ENCODE data around the gene HOXB8.

Gene HOXB8

GRCh38 chr17:48643697-48644012 is 28.6 kb upstream of the HOXB8 start:
- TF ChIP-seq CSRNP3 (CRISPR knock-in tag; IDR thresholded peaks at IDR 0.05) (no peak), ZNF565 (CRISPR knock-in tag; conservative IDR thresholded peaks at IDR 0.05; ENCODE audit: low read depth) (no peak), ZFP30 (CRISPR knock-in tag; IDR thresholded peaks at IDR 0.05) (no peak), TCF4 (CRISPR knock-in tag; IDR thresholded peaks at IDR 0.05; ENCODE audit: borderline replicate concordance) (no peak)
- ATAC-seq: no peak

- TF ChIP-seq TCF4 (CRISPR knock-in tag; IDR thresholded peaks at IDR 0.05; ENCODE audit: borderline replicate concordance): no peak
- no peak for TF ChIP-seq PPARA (CRISPR knock-in tag; IDR thresholded peaks at IDR 0.05; ENCODE audit: borderline replicate concordance)
- no peak for TF ChIP-seq ZNF565 (CRISPR knock-in tag; conservative IDR thresholded peaks at IDR 0.05; ENCODE audit: low read depth)
- TF ChIP-seq CREB5 (CRISPR knock-in tag; IDR thresholded peaks at IDR 0.05; ENCODE audit: low read depth): no peak
- no peak for TF ChIP-seq ZNF70 (CRISPR knock-in tag; IDR thresholded peaks at IDR 0.05)
- TF ChIP-seq SNAI2 (CRISPR knock-in tag; IDR thresholded peaks at IDR 0.05): no peak
- no peak for TF ChIP-seq ZFP30 (CRISPR knock-in tag; IDR thresholded peaks at IDR 0.05)
- no peak for TF ChIP-seq CSRNP3 (CRISPR knock-in tag; IDR thresholded peaks at IDR 0.05)
- no peak for TF ChIP-seq POU6F1 (CRISPR knock-in tag; IDR thresholded peaks at IDR 0.05; ENCODE audit: borderline replicate concordance, low read depth)
- TF ChIP-seq ZFP3 (CRISPR knock-in tag; IDR thresholded peaks at IDR 0.05): no peak
- no peak for TF ChIP-seq ZC3H10 (CRISPR knock-in tag; IDR thresholded peaks at IDR 0.05)
- TF ChIP-seq ARNTL (CRISPR knock-in tag; IDR thresholded peaks at IDR 0.05; ENCODE audit: borderline replicate concordance, low read depth): no peak
- TF ChIP-seq PATZ1 (CRISPR knock-in tag; IDR thresholded peaks at IDR 0.05; ENCODE audit: borderline replicate concordance): no peak
- TF ChIP-seq CSDC2 (CRISPR knock-in tag; IDR thresholded peaks at IDR 0.05): no peak
- ATAC-seq: no peak
These were observed 28.0 kb upstream of the HOXB8 start for GRCh38 chr17:48642843-48643696.

- no peak for ATAC-seq
- TF ChIP-seq ZFP30 (CRISPR knock-in tag; IDR thresholded peaks at IDR 0.05) (no peak), ZNF8 (CRISPR knock-in tag; IDR thresholded peaks at IDR 0.05) (no peak), POU6F1 (CRISPR knock-in tag; IDR thresholded peaks at IDR 0.05; ENCODE audit: borderline replicate concordance, low read depth) (no peak), ZNF70 (CRISPR knock-in tag; IDR thresholded peaks at IDR 0.05) (no peak), GLIS3 (CRISPR knock-in tag; IDR thresholded peaks at IDR 0.05) (no peak), CREB5 (CRISPR knock-in tag; IDR thresholded peaks at IDR 0.05; ENCODE audit: low read depth) (no peak), BACH2 (CRISPR knock-in tag; IDR thresholded peaks at IDR 0.05; ENCODE audit: borderline replicate concordance) (no peak), TSHZ2 (CRISPR knock-in tag; IDR thresholded peaks at IDR 0.05) (no peak), TCF4 (CRISPR knock-in tag; IDR thresholded peaks at IDR 0.05; ENCODE audit: borderline replicate concordance) (no peak), ZFP3 (CRISPR knock-in tag; IDR thresholded peaks at IDR 0.05) (no peak)
These were observed 27.2 kb upstream of the HOXB8 start for GRCh38 chr17:48642059-48642842.

Data from SK-N-SH treated with all-trans-retinoic acid at 6 μM for 48 hours (cell line).